ENCODE results near the gene TATDN3.

Gene TATDN3

GRCh38 chr1:212856755-212857154 lies 65.1 kb downstream of the TATDN3 start:
- H2AK5ac ChIP-seq (ENCODE audit: low read length) = no peak overlapping the region
- H3K27me3 ChIP-seq (ENCODE audit: insufficient read depth, low read length) = no peaks in the 10 kb centered on the region
- no peak for DNase-seq
- no peak overlapping the region for H3K4ac ChIP-seq (ENCODE audit: low read depth, low read length)
- H3K79me1 ChIP-seq (ENCODE audit: low read length) = peaks cover 5% of the 10 kb centered on the region
- H2BK5ac ChIP-seq (ENCODE audit: low read depth, low read length, poor library complexity) = no peak overlapping the region
- H3K4me1 ChIP-seq (ENCODE audit: control insufficient read depth in 1 of 2, insufficient read depth in 2 of 2, low read length in 2 of 2) = peaks cover 6 to 9% of the 10 kb centered on the region in 2 experiments
- H3K27ac ChIP-seq (ENCODE audit: low read depth, low read length) = no peak overlapping the region
- peak overlapping the region; percentile 79 for H3K4me2 ChIP-seq (ENCODE audit: low read length)
- no peaks in the 10 kb centered on the region for H3K9me3 ChIP-seq (ENCODE audit: insufficient read depth, low read depth, low read length)
- no peak overlapping the region for H4K91ac ChIP-seq (ENCODE audit: low read depth, low read length)
- H3K18ac ChIP-seq (ENCODE audit: low read length) = no peak overlapping the region
- no peak overlapping the region for H3K14ac ChIP-seq (ENCODE audit: low read length)
- no CpG with 5 or more reads among the region's 16 CpGs for WGBS (ENCODE audit: extremely low coverage, insufficient coverage, insufficient read length)
- H2AFZ ChIP-seq (ENCODE audit: insufficient read depth, low read length, poor library complexity) = no peak overlapping the region
- H4K12ac ChIP-seq (ENCODE audit: low read depth, low read length) = no peak overlapping the region
- H2BK120ac ChIP-seq (ENCODE audit: insufficient read depth, low read length, poor library complexity) = no peak overlapping the region
- no peak overlapping the region for H4K8ac ChIP-seq (ENCODE audit: low read depth, low read length)
- no peak overlapping the region for H3K9ac ChIP-seq (ENCODE audit: low read length)
- no peak overlapping the region for H3K23ac ChIP-seq (ENCODE audit: low read length)
- no peak overlapping the region for H3K4me3 ChIP-seq (ENCODE audit: low read depth, low read length)
- no peak overlapping the region for H2BK12ac ChIP-seq (ENCODE audit: low read length)
- peaks cover 10% of the 10 kb centered on the region for H3K79me2 ChIP-seq (ENCODE audit: control insufficient read depth, insufficient read depth, low read length, poor library complexity)
- H3K36me3 ChIP-seq (ENCODE audit: control insufficient read depth in 1 of 2, insufficient read depth in 2 of 2, low read length in 2 of 2) = no peaks in the 10 kb centered on the region

GRCh38 chr1:212857992-212858460 lies 66.3 kb downstream of the TATDN3 start, which contains the start of gene FLVCR1:
Gene FLVCR1, plus strand, starts transcription at chr1:212858275. Its CDS starts 178 bp downstream, at chr1:212858453.
- H3K27me3 ChIP-seq (ENCODE audit: insufficient read depth, low read length) = no peaks in the 10 kb centered on the region
- H2AFZ ChIP-seq (ENCODE audit: insufficient read depth, low read length, poor library complexity) = peak within 1 kb of the TSS; percentile 69
- no CpG with 5 or more reads among the region's 54 CpGs for WGBS (ENCODE audit: extremely low coverage, insufficient coverage, insufficient read length)

GRCh38 chr1:212858461-212859265 lies 67.0 kb downstream of the TATDN3 start:
- Histone ChIP-seq H2AFZ (ENCODE audit: insufficient read depth, low read length, poor library complexity) (peak overlapping the region; percentile 60), H2BK12ac (ENCODE audit: low read length) (no peak overlapping the region), H4K12ac (ENCODE audit: low read depth, low read length) (peak overlapping the region; percentile 75), H3K79me2 (ENCODE audit: control insufficient read depth, insufficient read depth, low read length, poor library complexity) (peaks cover 10% of the 10 kb centered on the region), H3K36me3 (ENCODE audit: control insufficient read depth in 1 of 2, insufficient read depth in 2 of 2, low read length in 2 of 2) (no peaks in the 10 kb centered on the region), H3K9ac (ENCODE audit: low read length) (peak overlapping the region; percentile 62), H3K23ac (ENCODE audit: low read length) (no peak overlapping the region), H2BK120ac (ENCODE audit: insufficient read depth, low read length, poor library complexity) (peak overlapping the region; percentile 54), H3K18ac (ENCODE audit: low read length) (peak overlapping the region; percentile 57), H3K9me3 (ENCODE audit: insufficient read depth, low read depth, low read length) (no peaks in the 10 kb centered on the region), H4K8ac (ENCODE audit: low read depth, low read length) (peak overlapping the region; percentile 75), H3K4me1 (ENCODE audit: control insufficient read depth in 1 of 2, insufficient read depth in 2 of 2, low read length in 2 of 2) (peaks cover 6 to 9% of the 10 kb centered on the region in 2 experiments), H4K91ac (ENCODE audit: low read depth, low read length) (peak overlapping the region; percentile 52), H3K14ac (ENCODE audit: low read length) (peak overlapping the region; percentile 59), H2AK5ac (ENCODE audit: low read length) (peak overlapping the region; percentile 21), H3K4ac (ENCODE audit: low read depth, low read length) (peak overlapping the region; percentile 53), H3K79me1 (ENCODE audit: low read length) (peaks cover 5% of the 10 kb centered on the region), H3K4me2 (ENCODE audit: low read length) (peak overlapping the region; percentile 60), H3K27ac (ENCODE audit: low read depth, low read length) (peak overlapping the region; percentile 49), H3K27me3 (ENCODE audit: insufficient read depth, low read length) (no peaks in the 10 kb centered on the region), H2BK5ac (ENCODE audit: low read depth, low read length, poor library complexity) (peak overlapping the region; percentile 10), H3K4me3 (ENCODE audit: low read depth, low read length) (peak overlapping the region; percentile 87)
- WGBS (ENCODE audit: extremely low coverage, insufficient coverage, insufficient read length) = no CpG with 5 or more reads among the region's 54 CpGs
- DNase-seq = peak; percentile 11 to 38

More at GRCh38 chr1:212857992-212858460, 66.3 kb downstream of the TATDN3 start, which contains the start of gene FLVCR1:
- Histone ChIP-seq H3K23ac (ENCODE audit: low read length) (no peak within 1 kb of the TSS), H3K36me3 (ENCODE audit: control insufficient read depth in 1 of 2, insufficient read depth in 2 of 2, low read length in 2 of 2) (no peaks in the 10 kb centered on the region), H3K9ac (ENCODE audit: low read length) (peak within 1 kb of the TSS; percentile 62), H2AK5ac (ENCODE audit: low read length) (peak within 1 kb of the TSS; percentile 21), H4K12ac (ENCODE audit: low read depth, low read length) (peak within 1 kb of the TSS; percentile 75), H4K8ac (ENCODE audit: low read depth, low read length) (peak within 1 kb of the TSS; percentile 81), H2BK5ac (ENCODE audit: low read depth, low read length, poor library complexity) (peak within 1 kb of the TSS; percentile 10), H3K27ac (ENCODE audit: low read depth, low read length) (peak within 1 kb of the TSS; percentile 80), H3K4ac (ENCODE audit: low read depth, low read length) (peak within 1 kb of the TSS; percentile 53), H3K14ac (ENCODE audit: low read length) (peak within 1 kb of the TSS; percentile 59), H3K4me1 (ENCODE audit: control insufficient read depth in 1 of 2, insufficient read depth in 2 of 2, low read length in 2 of 2) (peaks cover 6 to 9% of the 10 kb centered on the region in 2 experiments), H3K79me1 (ENCODE audit: low read length) (peaks cover 5% of the 10 kb centered on the region), H3K4me3 (ENCODE audit: low read depth, low read length) (peak within 1 kb of the TSS; percentile 87), H3K9me3 (ENCODE audit: insufficient read depth, low read depth, low read length) (no peaks in the 10 kb centered on the region), H3K4me2 (ENCODE audit: low read length) (peak within 1 kb of the TSS; percentile 79), H2BK120ac (ENCODE audit: insufficient read depth, low read length, poor library complexity) (peak within 1 kb of the TSS; percentile 54), H2BK12ac (ENCODE audit: low read length) (no peak within 1 kb of the TSS), H4K91ac (ENCODE audit: low read depth, low read length) (peak within 1 kb of the TSS; percentile 52), H3K18ac (ENCODE audit: low read length) (peak within 1 kb of the TSS; percentile 57), H3K79me2 (ENCODE audit: control insufficient read depth, insufficient read depth, low read length, poor library complexity) (peaks cover 10% of the 10 kb centered on the region)
- DNase-seq = peak; percentile 95 to 97

- no peak for DNase-seq
Measured at GRCh38 chr1:212860713-212861581, 69.3 kb downstream of the TATDN3 start.

More at GRCh38 chr1:212860713-212861581, 69.3 kb downstream of the TATDN3 start:
- H2BK5ac ChIP-seq (ENCODE audit: low read depth, low read length, poor library complexity) = no peak overlapping the region
- no peak overlapping the region for H3K4ac ChIP-seq (ENCODE audit: low read depth, low read length)
- no peak overlapping the region for H3K9ac ChIP-seq (ENCODE audit: low read length)
- no peak overlapping the region for H2BK12ac ChIP-seq (ENCODE audit: low read length)
- no peak overlapping the region for H4K12ac ChIP-seq (ENCODE audit: low read depth, low read length)
- H4K8ac ChIP-seq (ENCODE audit: low read depth, low read length) = no peak overlapping the region
- no peak overlapping the region for H3K23ac ChIP-seq (ENCODE audit: low read length)
- H3K4me2 ChIP-seq (ENCODE audit: low read length) = peak overlapping the region; percentile 41
- no peak overlapping the region for H2BK120ac ChIP-seq (ENCODE audit: insufficient read depth, low read length, poor library complexity)
- H3K9me3 ChIP-seq (ENCODE audit: insufficient read depth, low read depth, low read length) = no peaks in the 10 kb centered on the region
- H4K91ac ChIP-seq (ENCODE audit: low read depth, low read length) = no peak overlapping the region
- peaks cover 6 to 9% of the 10 kb centered on the region in 2 experiments for H3K4me1 ChIP-seq (ENCODE audit: control insufficient read depth in 1 of 2, insufficient read depth in 2 of 2, low read length in 2 of 2)
- H2AK5ac ChIP-seq (ENCODE audit: low read length) = no peak overlapping the region
- H3K18ac ChIP-seq (ENCODE audit: low read length) = no peak overlapping the region
- WGBS (ENCODE audit: extremely low coverage, insufficient coverage, insufficient read length) = no CpG with 5 or more reads among the region's 5 CpGs
- H3K36me3 ChIP-seq (ENCODE audit: control insufficient read depth in 1 of 2, insufficient read depth in 2 of 2, low read length in 2 of 2) = peaks cover 3 to 4% of the 10 kb centered on the region in 2 experiments
- H3K27me3 ChIP-seq (ENCODE audit: insufficient read depth, low read length) = no peaks in the 10 kb centered on the region
- no peak overlapping the region for H3K4me3 ChIP-seq (ENCODE audit: low read depth, low read length)
- H3K79me1 ChIP-seq (ENCODE audit: low read length) = peaks cover 5% of the 10 kb centered on the region
- no peak overlapping the region for H2AFZ ChIP-seq (ENCODE audit: insufficient read depth, low read length, poor library complexity)
- no peak overlapping the region for H3K27ac ChIP-seq (ENCODE audit: low read depth, low read length)
- no peak overlapping the region for H3K14ac ChIP-seq (ENCODE audit: low read length)
- peaks cover 10% of the 10 kb centered on the region for H3K79me2 ChIP-seq (ENCODE audit: control insufficient read depth, insufficient read depth, low read length, poor library complexity)
